Stimulated activated naive CD8-positive, alpha-beta T cell treated with anti-CD3 and anti-CD28 coated beads, Interleukin-15, Interleukin-2, amounts not matched to agents 100 ng/mL and 50 ng/mL, for 24 hours (primary cell): ENCODE data around the gene MOGAT2.

Experiments used
- H3K27ac Mint-ChIP-seq: one replicate; pipeline ENCODE4 v1.8.0; 2021; ENCODE audit warnings: mild to moderate bottlenecking, mixed read lengths
- H3K27me3 Mint-ChIP-seq: one replicate; pipeline ENCODE4 v1.8.0; 2021; ENCODE audit warnings: mixed read lengths
- H3K36me3 Mint-ChIP-seq: one replicate; pipeline ENCODE4 v1.8.0; 2021; ENCODE audit warnings: low read depth, mixed read lengths
- H3K4me1 Mint-ChIP-seq: one replicate; pipeline ENCODE4 v1.8.0; 2021; ENCODE audit warnings: low read depth, mixed read lengths
- H3K4me3 Mint-ChIP-seq: one replicate; pipeline ENCODE4 v1.8.0; 2021; ENCODE audit warnings: mild to moderate bottlenecking, mixed read lengths
- H3K9me3 Mint-ChIP-seq: one replicate; pipeline ENCODE4 v1.8.0; 2021; ENCODE audit warnings: mixed read lengths

The MOGAT2 gene

DNA sequence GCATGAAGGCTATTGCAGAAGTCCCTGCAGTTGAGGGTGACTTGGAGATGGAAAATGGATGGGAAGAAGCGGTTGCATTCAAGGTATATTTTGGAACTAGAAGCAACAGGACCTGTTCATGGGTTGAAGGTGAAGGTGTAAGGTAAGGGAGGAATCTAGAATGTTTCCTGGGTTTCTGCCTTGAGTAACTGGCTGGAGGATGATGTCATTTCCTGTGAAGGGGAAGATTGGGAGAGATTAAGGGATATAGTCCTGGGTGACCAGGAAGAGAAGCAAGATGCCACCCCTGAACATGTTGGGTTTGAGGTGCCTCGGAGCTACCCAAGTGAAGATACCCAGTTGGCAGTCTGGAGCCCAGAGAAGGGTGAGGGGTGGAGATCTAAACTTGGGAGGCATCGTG is 12.1 kb upstream of the MOGAT2 start:
- Mint-ChIP-seq H3K27ac (no peak overlapping the region), H3K36me3 (no peaks in the 10 kb centered on the region)

DNA sequence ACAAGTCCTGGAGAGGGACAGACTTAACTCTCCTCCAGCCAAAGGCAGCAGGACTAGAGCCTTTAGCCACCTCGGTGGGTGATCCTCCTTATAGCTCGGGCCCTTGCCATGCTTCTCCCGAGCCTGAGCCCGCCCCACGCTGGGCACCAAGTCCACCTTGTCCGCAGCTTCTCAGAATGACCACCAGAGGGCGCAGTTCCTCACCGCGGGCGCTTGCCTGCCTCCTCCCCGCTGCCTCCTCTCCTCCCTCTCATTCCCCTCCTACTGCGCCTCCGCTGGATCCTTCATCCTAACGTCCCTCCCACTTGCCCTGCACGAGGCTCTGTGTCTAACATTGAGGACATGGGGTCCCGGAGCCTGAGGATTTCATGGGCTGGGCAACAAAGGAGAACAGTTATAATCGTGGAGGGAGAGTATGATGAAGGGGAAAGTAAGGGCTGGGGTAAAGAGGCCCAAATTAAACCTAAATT is 11.3 kb upstream of the MOGAT2 start:
- no peak overlapping the region for H3K4me3 Mint-ChIP-seq
- no peaks in the 10 kb centered on the region for H3K36me3 Mint-ChIP-seq
- H3K27ac Mint-ChIP-seq: no peak overlapping the region
- peaks cover 9% of the 10 kb centered on the region for H3K4me1 Mint-ChIP-seq
- peaks cover 8% of the 10 kb centered on the region for H3K27me3 Mint-ChIP-seq
- H3K9me3 Mint-ChIP-seq: no peaks in the 10 kb centered on the region

More for the DNA sequence above, 12.1 kb upstream of the MOGAT2 start:
- Mint-ChIP-seq H3K9me3 (no peaks in the 10 kb centered on the region), H3K4me1 (peaks cover 9% of the 10 kb centered on the region), H3K4me3 (no peak overlapping the region), H3K27me3 (peaks cover 8% of the 10 kb centered on the region)

DNA sequence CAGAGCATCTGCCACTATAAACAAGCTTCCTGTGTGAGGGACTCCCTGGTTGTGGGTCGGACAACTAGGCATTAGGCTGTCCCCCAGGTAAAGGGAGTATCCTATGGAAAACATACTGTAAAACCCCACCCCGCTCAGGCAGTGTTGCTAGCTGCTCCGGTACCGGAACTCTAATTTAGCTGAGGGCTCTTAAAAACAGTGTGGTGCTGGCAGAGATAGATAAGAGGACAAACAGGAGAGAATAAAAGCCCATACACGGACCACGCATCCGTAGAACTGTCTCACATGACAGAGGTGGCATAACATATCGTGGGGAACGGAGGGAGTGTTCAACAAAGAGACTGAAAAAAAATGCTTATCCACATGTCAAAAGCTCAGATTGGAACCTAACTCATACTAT is 3.4 kb upstream of the MOGAT2 start:
- Mint-ChIP-seq H3K27me3 (peaks cover 9% of the 10 kb centered on the region), H3K9me3 (no peaks in the 10 kb centered on the region), H3K4me3 (no peak overlapping the region), H3K4me1 (no peaks in the 10 kb centered on the region), H3K36me3 (no peaks in the 10 kb centered on the region), H3K27ac (no peak overlapping the region)

DNA sequence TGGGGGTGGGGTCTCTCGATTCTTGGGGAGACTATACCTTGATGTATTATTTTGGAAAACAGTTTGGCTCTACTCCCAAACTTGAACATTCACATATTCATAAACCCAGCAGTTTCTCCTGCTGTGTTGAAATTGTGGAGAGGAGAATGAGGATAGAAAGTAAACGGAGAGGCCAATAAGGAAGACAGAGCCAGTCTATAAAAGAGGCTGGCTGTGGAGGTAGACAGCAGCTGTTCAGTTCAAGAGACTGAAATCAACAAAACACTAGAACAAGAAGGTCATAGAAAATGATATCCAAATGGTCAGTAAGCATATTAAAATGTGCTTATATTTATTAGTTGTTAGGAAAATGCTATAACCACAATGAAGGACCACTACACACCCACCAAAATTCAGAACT is 1.9 kb upstream of the MOGAT2 start:
- Mint-ChIP-seq H3K36me3 (no peaks in the 10 kb centered on the region), H3K9me3 (no peaks in the 10 kb centered on the region), H3K4me1 (no peaks in the 10 kb centered on the region), H3K27ac (no peak overlapping the region), H3K4me3 (no peak overlapping the region), H3K27me3 (peaks cover 6% of the 10 kb centered on the region)

DNA sequence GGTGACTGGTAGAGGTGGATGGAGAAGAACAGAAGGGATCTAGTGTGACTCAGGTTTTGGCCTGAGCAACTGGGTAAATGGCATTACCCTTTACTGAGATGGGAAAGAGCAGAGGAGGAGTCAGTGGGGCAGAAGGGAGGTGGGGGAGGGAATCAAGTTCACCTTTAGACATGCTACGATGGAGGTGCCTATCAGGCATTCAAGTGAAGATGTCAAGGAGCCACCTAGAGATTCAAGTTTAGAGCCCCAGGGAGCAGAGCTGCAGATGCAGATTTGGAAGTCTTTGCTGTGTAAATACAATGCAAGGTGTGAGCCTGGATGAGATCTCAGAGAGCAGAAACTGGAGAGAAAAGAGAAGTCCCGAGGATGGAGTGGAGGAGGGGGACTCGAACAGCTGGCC is 979 bp upstream of the MOGAT2 start:
- no peaks in the 10 kb centered on the region for H3K4me1 Mint-ChIP-seq
- no peaks in the 10 kb centered on the region for H3K36me3 Mint-ChIP-seq
- H3K4me3 Mint-ChIP-seq: no peak overlapping the region
- peaks cover 6% of the 10 kb centered on the region for H3K27me3 Mint-ChIP-seq
- no peak overlapping the region for H3K27ac Mint-ChIP-seq
- H3K9me3 Mint-ChIP-seq: no peaks in the 10 kb centered on the region

DNA sequence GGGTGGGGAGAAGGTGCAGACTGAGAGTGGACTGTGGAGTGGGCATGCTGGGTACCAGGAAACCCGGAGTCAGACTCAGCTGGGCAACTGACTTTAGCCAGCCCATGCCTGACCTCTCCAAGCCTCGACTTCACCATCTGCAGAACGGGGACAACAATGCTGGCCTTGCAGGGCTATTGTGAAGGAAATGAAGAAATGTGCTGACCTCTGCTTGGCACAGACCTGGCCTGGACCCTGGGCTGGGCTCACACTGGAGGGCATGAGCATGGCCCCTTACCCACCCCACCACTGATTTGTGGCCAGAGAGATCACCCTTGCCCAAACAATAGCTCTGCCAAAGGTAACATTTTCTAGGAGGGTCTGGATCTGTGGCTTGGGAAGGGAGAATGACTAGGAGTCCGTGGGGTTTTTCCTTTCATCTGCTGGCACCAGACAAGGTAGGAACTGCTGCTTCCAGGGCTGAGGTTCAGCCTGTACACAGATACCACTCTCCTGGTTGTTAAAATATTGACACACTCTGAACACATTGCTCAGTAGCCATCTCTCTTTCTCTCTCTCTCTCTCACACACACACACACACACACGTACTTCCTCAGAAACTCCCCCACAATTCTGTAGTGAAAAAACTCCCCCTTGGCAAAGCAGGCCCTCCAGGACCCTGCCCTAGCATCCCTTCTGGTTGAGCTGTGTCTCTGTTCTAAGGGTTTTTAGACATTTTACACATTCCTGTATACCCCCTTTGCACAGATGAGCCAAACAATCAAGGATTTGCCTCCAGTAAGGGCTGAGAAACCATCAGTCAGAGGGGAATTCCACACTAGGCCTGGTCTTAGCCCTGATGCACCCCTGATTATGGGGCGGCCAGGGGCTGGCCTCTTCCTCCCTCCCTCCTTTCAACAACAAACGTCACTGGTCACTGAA is 1.0 kb downstream of the MOGAT2 start:
- Mint-ChIP-seq H3K4me3 (no peak overlapping the region), H3K9me3 (no peaks in the 10 kb centered on the region), H3K4me1 (no peaks in the 10 kb centered on the region), H3K27me3 (peaks cover 6% of the 10 kb centered on the region), H3K27ac (no peak overlapping the region), H3K36me3 (no peaks in the 10 kb centered on the region)

DNA sequence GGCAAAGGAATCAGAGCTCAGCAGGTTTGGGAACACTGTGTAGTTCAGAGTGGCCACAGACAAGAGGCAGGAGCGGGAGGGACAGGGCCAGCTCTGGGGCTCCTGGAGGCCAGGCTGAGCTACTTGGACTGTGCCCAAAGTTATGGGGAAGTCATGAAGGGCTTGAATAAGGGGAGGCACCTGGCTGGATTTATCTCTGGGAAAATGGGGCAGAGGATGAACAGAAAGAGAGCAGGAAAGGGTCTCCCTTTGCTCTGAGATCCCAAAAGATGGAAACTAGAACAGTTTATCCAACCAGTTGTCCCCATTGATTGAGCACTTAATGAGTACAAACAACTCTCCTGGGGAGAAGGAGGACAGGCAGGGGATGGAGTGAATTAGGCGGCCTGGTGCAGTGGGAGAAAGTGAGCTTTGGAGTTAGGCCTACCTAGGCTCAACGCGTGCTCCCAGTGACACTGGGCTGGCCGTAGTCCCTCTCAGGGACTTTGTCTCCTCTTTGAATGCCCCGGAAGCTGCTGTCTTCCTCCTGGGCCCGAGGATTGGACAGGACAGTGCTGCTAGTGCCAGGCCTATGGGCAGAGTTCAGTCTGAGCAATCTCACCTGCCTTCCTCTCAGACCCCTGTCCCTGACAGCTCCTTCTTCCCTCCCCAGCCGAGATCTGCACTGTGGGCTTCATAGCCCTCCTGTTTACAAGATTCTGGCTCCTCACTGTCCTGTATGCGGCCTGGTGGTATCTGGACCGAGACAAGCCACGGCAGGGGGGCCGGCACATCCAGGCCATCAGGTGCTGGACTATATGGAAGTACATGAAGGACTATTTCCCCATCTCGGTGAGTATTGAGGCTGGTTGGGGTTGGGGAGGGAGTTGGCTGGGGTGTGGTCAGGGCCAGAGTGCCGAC is 2.0 kb downstream of the MOGAT2 start:
- Mint-ChIP-seq H3K4me1 (no peaks in the 10 kb centered on the region), H3K36me3 (no peaks in the 10 kb centered on the region), H3K9me3 (no peaks in the 10 kb centered on the region), H3K4me3 (no peak overlapping the region), H3K27ac (no peak overlapping the region), H3K27me3 (peaks cover 6% of the 10 kb centered on the region)

DNA sequence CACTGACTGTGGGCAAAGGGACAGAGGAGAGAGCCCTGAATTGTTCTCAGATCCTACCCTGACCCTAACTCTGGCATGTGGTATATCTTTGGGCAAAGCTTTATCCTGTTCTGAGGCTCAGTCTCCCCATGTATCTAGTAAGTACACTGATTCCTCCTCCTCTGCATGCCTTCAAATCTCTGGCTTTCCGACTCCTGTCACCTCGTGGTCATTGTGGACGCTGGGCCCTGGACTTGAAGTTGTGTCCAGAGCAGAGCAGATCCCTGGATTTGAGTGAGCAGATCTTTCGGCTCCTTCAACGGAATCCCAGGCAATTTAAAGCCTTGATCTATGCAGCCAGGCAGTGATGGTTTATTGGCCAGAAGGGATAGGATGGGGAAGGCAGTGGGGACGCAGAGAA is 3.0 kb downstream of the MOGAT2 start:
- Mint-ChIP-seq H3K27me3 (peaks cover 6% of the 10 kb centered on the region), H3K9me3 (no peaks in the 10 kb centered on the region), H3K27ac (no peak overlapping the region), H3K4me1 (no peaks in the 10 kb centered on the region), H3K4me3 (no peak overlapping the region), H3K36me3 (no peaks in the 10 kb centered on the region)

DNA sequence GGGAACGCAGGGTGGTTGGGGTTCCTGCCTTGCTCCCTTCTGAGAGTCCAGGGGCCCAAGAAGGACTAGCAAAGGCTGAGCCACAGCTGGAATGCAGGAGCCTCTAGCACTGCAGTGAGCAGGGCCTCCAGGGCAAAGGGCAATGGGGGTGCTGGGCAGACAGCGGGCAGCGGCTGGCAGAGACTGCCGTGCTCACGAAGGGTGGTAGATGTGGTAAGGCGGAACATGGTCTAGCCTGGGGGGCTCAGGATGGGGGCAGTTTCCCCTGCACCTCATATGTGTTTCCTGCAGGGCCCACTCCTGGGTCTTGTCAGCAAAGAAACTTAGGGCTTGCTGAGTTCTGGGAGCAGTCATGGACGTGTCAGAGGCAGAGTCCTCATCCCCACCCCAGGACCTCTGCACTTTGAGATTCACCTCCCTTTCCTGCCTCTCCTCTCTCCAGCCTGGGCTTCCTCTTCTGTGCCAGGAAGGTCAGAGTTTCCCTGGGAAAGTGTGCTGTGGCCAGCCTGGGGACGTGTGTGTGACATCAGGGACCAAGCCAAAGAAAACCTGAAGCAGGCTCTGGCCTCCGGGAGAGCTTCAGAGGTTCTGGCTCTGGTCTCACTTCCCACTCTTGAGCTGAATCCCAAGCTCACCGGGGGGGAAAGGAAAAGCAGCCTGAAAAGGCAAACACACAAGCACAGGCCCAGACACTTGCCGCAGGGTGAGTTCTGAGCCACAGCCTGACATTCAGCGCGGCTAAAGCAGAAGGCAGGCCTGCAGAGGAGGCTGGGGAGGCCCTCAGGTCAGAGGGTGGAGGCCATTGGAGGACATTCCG is 4.4 kb downstream of the MOGAT2 start:
- Mint-ChIP-seq H3K27ac (no peak overlapping the region), H3K27me3 (no peaks in the 10 kb centered on the region), H3K36me3 (no peaks in the 10 kb centered on the region), H3K4me1 (no peaks in the 10 kb centered on the region), H3K4me3 (no peak overlapping the region), H3K9me3 (no peaks in the 10 kb centered on the region)

DNA sequence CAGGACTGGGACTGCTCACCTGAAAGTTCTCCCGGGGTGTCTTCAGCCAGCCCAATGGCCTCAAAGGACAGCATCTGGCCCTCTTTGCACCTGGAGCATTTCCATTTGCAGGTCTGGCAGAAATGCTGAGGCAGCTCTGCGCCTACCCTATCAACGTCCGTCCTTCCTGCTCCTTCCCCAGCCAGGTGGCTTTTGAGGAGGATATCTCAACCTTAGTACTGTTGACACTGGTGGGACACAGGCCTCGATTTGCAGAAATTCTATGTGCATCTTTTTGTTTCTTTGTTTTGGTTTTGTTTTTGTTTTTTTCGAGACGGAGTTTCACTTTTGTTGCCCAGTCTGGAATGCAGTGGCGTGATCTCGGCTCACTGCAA is 5.0 kb downstream of the MOGAT2 start:
- Mint-ChIP-seq H3K27me3 (no peaks in the 10 kb centered on the region), H3K4me1 (no peaks in the 10 kb centered on the region), H3K9me3 (no peaks in the 10 kb centered on the region), H3K4me3 (no peak overlapping the region), H3K27ac (no peak overlapping the region), H3K36me3 (no peaks in the 10 kb centered on the region)

DNA sequence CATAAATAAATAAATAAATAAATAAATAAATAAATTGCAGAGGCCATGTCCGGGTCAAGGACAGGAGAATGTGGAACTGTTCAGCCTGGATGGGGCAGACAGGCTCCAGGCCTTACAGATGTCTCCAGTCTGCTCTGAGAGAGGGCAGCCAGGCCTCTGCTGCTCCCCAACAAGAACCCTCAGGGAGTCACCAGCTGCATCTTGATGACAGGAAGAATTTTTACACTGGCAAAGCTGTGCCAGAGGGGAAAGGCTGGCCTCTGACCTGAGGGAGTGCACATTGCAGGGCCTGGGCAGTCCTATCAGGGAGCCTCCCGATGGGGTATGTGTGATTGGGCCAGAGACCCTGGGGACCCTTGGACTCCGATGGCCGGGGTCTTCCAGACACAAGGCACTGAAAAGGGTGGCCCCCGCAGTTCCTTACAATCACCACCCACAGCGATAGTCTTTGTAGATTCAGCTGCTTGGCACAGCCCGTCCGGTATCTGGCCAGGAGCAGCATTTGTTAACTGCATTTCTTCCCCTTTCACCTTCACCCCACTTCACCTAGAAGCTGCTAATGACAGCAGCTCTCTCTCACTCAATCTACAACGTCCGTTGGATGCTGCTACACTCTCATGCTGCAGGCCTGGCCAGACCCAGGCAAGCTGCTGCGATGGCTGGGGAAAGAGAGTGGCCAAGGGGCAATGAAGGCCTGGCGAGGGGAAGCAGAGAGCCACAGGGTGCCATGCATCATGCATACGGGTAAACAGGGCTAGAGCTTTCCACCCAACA is 8.1 kb downstream of the MOGAT2 start:
- Mint-ChIP-seq H3K9me3 (no peaks in the 10 kb centered on the region), H3K27ac (no peak overlapping the region), H3K27me3 (no peaks in the 10 kb centered on the region), H3K4me1 (no peaks in the 10 kb centered on the region), H3K36me3 (no peaks in the 10 kb centered on the region), H3K4me3 (no peak overlapping the region)

DNA sequence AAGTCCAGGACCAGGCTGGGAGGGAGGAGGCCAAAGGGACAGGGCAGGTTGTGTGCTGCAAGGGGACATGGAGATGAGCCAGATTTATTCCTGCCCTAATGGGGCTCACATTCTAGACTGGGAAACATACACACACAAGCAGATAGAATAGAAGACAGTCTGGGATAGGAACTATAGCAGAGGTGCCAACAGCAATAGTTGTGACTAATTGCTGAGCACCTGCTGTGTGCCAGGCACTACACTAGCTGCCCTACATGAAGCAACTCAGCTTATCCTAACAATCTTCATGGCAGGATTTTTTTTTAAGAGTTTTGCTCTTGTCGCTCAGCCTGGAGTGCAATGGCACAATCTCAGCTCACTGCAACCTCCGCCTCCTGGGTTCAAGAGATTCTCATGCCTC is 11.4 kb downstream of the MOGAT2 start:
- peaks cover 3% of the 10 kb centered on the region for H3K27me3 Mint-ChIP-seq
- H3K36me3 Mint-ChIP-seq: no peaks in the 10 kb centered on the region
- H3K4me3 Mint-ChIP-seq: no peak overlapping the region
- H3K9me3 Mint-ChIP-seq: no peaks in the 10 kb centered on the region
- H3K27ac Mint-ChIP-seq: no peak overlapping the region
- H3K4me1 Mint-ChIP-seq: no peaks in the 10 kb centered on the region

DNA sequence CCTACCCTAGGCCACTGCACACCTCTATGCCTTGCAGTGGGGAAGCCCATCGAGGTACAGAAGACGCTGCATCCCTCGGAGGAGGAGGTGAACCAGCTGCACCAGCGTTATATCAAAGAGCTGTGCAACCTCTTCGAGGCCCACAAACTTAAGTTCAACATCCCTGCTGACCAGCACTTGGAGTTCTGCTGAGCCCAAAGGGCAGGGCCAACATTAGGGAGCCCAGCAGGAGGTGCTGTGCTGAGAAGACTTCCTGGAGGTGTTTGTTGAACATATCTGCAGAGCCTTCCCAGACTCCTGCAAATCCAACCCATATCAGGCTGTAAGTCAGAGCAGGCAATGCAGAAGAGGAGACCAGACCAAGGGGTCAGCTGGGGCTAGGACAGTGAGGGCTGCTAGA is 13.5 kb downstream of the MOGAT2 start:
- no peaks in the 10 kb centered on the region for H3K4me1 Mint-ChIP-seq
- H3K27me3 Mint-ChIP-seq: peaks cover 6% of the 10 kb centered on the region
- H3K4me3 Mint-ChIP-seq: no peak overlapping the region
- H3K27ac Mint-ChIP-seq: no peak overlapping the region
- no peaks in the 10 kb centered on the region for H3K36me3 Mint-ChIP-seq
- no peaks in the 10 kb centered on the region for H3K9me3 Mint-ChIP-seq

DNA sequence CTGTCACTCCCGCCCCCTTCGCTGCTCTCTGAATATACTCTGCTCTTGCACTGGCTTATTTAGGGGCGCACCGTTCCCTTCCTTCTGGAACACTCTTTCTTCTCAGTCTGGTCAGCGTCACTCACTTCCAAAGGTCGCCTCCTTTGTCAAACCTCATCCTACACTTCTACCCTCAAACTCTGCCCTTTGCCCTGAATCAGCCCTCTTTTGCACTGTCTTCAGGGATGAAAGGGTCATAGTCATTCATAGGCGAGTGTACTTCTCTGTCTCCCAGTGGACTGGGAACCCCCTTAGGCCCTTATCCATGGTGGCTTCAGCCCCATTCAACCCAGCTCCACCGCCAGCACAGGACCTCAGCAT is 15.4 kb downstream of the MOGAT2 start:
- H3K27me3 Mint-ChIP-seq: peaks cover 13% of the 10 kb centered on the region
- no peak overlapping the region for H3K4me3 Mint-ChIP-seq
- no peak overlapping the region for H3K27ac Mint-ChIP-seq
- H3K4me1 Mint-ChIP-seq: no peaks in the 10 kb centered on the region
- no peaks in the 10 kb centered on the region for H3K9me3 Mint-ChIP-seq
- no peaks in the 10 kb centered on the region for H3K36me3 Mint-ChIP-seq
